HepG2 (cell line): ENCODE data around the gene CAP2. TPM values are rescaled to one million over a fixed set of nuclear protein-coding genes. Genes with fewer than 3 reads are reported as not detected.
A peak's percentile ranks its signal among the peaks of the same experiment; 100 is the strongest.

ENCODE experiments used
- AKAP8 ChIP-seq: sonication (generic); formaldehyde crosslinking; IDR thresholded peaks from 2 replicates; pipeline ENCODE4 v1.5.1; 2020; ENCODE audit warnings: mild to moderate bottlenecking, missing genetic modification reagents
- GATAD1 ChIP-seq: IDR thresholded peaks from 2 replicates; pipeline ENCODE4 v1.6.1; 2016; ENCODE audit warnings: missing genetic modification reagents, missing compliant biosample characterization
- GMEB1 ChIP-seq: sonication (generic); formaldehyde crosslinking; IDR thresholded peaks from 2 replicates; pipeline ENCODE4 v1.5.1; 2020; ENCODE audit warnings: missing genetic modification reagents, mild to moderate bottlenecking, borderline replicate concordance
- HIVEP1 ChIP-seq: sonication (generic); formaldehyde crosslinking; IDR thresholded peaks from 2 replicates; pipeline ENCODE4 v1.4.0; 2020; ENCODE audit warnings: mild to moderate bottlenecking, missing genetic modification reagents
- LRRFIP1 ChIP-seq: sonication (generic); formaldehyde crosslinking; conservative IDR thresholded peaks from 2 replicates; pipeline ENCODE4 v1.4.0; 2020; ENCODE audit warnings: missing genetic modification reagents
- NFKB2 ChIP-seq: sonication (generic); formaldehyde crosslinking; IDR thresholded peaks from 2 replicates; pipeline ENCODE4 v1.4.0; 2020; ENCODE audit warnings: missing genetic modification reagents, borderline replicate concordance
- RARA ChIP-seq: IDR thresholded peaks from 2 replicates; pipeline ENCODE4 v1.6.1; 2016; ENCODE audit warnings: missing genetic modification reagents, missing compliant biosample characterization
- SKIL ChIP-seq: sonication (generic); formaldehyde crosslinking; IDR thresholded peaks from 2 replicates; pipeline ENCODE4 v1.8.0; 2022; ENCODE audit warnings: missing genetic modification reagents, mild to moderate bottlenecking, moderate library complexity, borderline replicate concordance
- THRA ChIP-seq: sonication (generic); formaldehyde crosslinking; IDR thresholded peaks from 2 replicates; pipeline ENCODE4 v1.4.0; 2020; ENCODE audit warnings: missing genetic modification reagents, borderline replicate concordance
- ZBED4 ChIP-seq: sonication (generic); formaldehyde crosslinking; IDR thresholded peaks from 2 replicates; pipeline ENCODE4 v1.4.0; 2020; ENCODE audit warnings: missing genetic modification reagents, borderline replicate concordance
- ZBTB43 ChIP-seq: sonication (generic); formaldehyde crosslinking; conservative IDR thresholded peaks from 2 replicates; pipeline ENCODE4 v1.4.0; 2020; ENCODE audit warnings: missing genetic modification reagents
- ZFP36L2 ChIP-seq: sonication (generic); formaldehyde crosslinking; IDR thresholded peaks from 2 replicates; pipeline ENCODE4 v1.4.0; 2020; ENCODE audit warnings: missing genetic modification reagents
- ZFX ChIP-seq: sonication (generic); formaldehyde crosslinking; IDR thresholded peaks from 2 replicates; pipeline ENCODE4 v1.4.0; 2020; ENCODE audit warnings: mild to moderate bottlenecking, low read depth, missing genetic modification reagents, moderate library complexity
- ZNF607 ChIP-seq: sonication (generic); formaldehyde crosslinking; IDR thresholded peaks from 2 replicates; pipeline ENCODE4 v1.5.1; 2020; ENCODE audit warnings: missing genetic modification reagents, mild to moderate bottlenecking, borderline replicate concordance
- polyA plus RNA-seq, 8 experiments: library from polyadenylated mRNA; depleted of rRNA in 3 of 8; stranded (reverse) in 7 of 8; unstranded in 1 of 8; fragments of >200 nt; fragmentation: Illumina TruSeq in 4 of 8; extraction: Trizol in 4 of 8; gene quantifications; 2 replicates each; pipeline versions ENCODE4 v1.2.1 to v1.2.3, GENCODE V29; 2011 to 2016; ENCODE audit warnings: low read depth in 4 of 8, missing spikeins in 1 of 8, mixed read lengths in 1 of 8; ENCODE audit not compliant: insufficient read depth in 1 of 8
- total RNA-seq, 5 experiments: library from RNA; depleted of rRNA; stranded (reverse); fragments of >200 nt; fragmentation: Illumina TruSeq; extraction: Trizol; gene quantifications; 2 replicates each; pipeline ENCODE4 v1.2.3, GENCODE V29; 2016; ENCODE audit warnings: low read depth in 1 of 5

Gene CAP2
- total and polyA plus RNA-seq, 2 of the 13 experiments (the other 11 are each of a cell fraction or from before 2014, with no cell fraction given): 7.9 to 53.1 TPM

- 0 out of 2 replicates have a peak, but pooled peaks have one; percentile 17 for TF ChIP-seq THRA (CRISPR knock-in tag)
- no peak; the same call in 1 of the 2 replicates for TF ChIP-seq ZBTB43 (CRISPR knock-in tag)
- peak; percentile 57; the same call in 1 of the 2 replicates for TF ChIP-seq HIVEP1
- peak; percentile 62 for TF ChIP-seq ZBED4 (CRISPR knock-in tag)
- 0 out of 2 replicates have a peak, but pooled peaks have one; percentile 74 for TF ChIP-seq ZNF607 (CRISPR knock-in tag)
- no peak; the same call in 1 of the 2 replicates for TF ChIP-seq ZFP36L2 (CRISPR knock-in tag)
- peak; percentile 72; the same call in 1 of the 2 replicates for TF ChIP-seq SKIL (CRISPR knock-in tag)
- TF ChIP-seq GMEB1 (CRISPR knock-in tag): peak; percentile 78
- peak; percentile 84 for TF ChIP-seq GATAD1 (CRISPR knock-in tag)
- TF ChIP-seq NFKB2 (CRISPR knock-in tag): peak; percentile 82; the same call in 1 of the 2 replicates
- TF ChIP-seq LRRFIP1 (CRISPR knock-in tag): peak; percentile 23; the same call in 1 of the 2 replicates
- peak; percentile 87 for TF ChIP-seq ZFX (CRISPR knock-in tag)
- peak; percentile 57 for TF ChIP-seq RARA (CRISPR knock-in tag)
- no peak; the same call in 1 of the 2 replicates for TF ChIP-seq AKAP8 (CRISPR knock-in tag)
Observed at GRCh38 chr6:17599877-17600526, 206.6 kb downstream of the CAP2 start, which contains the start of gene FAM8A1 (continued).
